GM21825 (cell line): ENCODE results near the gene LPCAT4.

Source experiments
- ATAC-seq: cut with Tn5 transposase; IDR thresholded peaks from one replicate; pipeline ENCODE4 v1.9.1; 2021; ENCODE audit warnings: mild to moderate bottlenecking, moderate library complexity; ENCODE audit not compliant: unreplicated experiment

LPCAT4 gene

GRCh38 chr15:34337557-34338306 is 29.3 kb downstream of the LPCAT4 start, which contains the start of gene SLC12A6:
TSS of gene SLC12A6 (minus strand) at chr15:34337781. CDS start at chr15:34336680, 1,101 bp downstream.
- peak; percentile 72 for ATAC-seq

- ATAC-seq: peak; percentile 7
These were observed 29.9 kb downstream of the LPCAT4 start for GRCh38 chr15:34336991-34337556.

GRCh38 chr15:34336231-34336990 is 30.6 kb downstream of the LPCAT4 start:
- ATAC-seq: no peak

GRCh38 chr15:34335176-34336032 is 31.6 kb downstream of the LPCAT4 start:
- ATAC-seq: no peak

- no peak for ATAC-seq
These were observed 32.3 kb downstream of the LPCAT4 start for GRCh38 chr15:34334672-34335071.

- no peak for ATAC-seq
These were observed 34.4 kb downstream of the LPCAT4 start for GRCh38 chr15:34332553-34333120.

GRCh38 chr15:34331809-34332208 is 35.2 kb downstream of the LPCAT4 start:
- ATAC-seq: no peak

- ATAC-seq: no peak
These were observed 36.7 kb downstream of the LPCAT4 start for GRCh38 chr15:34330279-34330678.

- no peak for ATAC-seq
These were observed 38.0 kb downstream of the LPCAT4 start for GRCh38 chr15:34329006-34329405.

- ATAC-seq: no peak
These were observed 39.1 kb downstream of the LPCAT4 start for GRCh38 chr15:34327906-34328305.

- ATAC-seq: no peak
These were observed 41.6 kb downstream of the LPCAT4 start for GRCh38 chr15:34325368-34325767.

- no peak for ATAC-seq
These were observed 42.1 kb downstream of the LPCAT4 start for GRCh38 chr15:34324933-34325332.

- ATAC-seq: no peak
These were observed 43.8 kb downstream of the LPCAT4 start for GRCh38 chr15:34323217-34323616.

- ATAC-seq: peak; percentile 66
These were observed 48.5 kb downstream of the LPCAT4 start for GRCh38 chr15:34318277-34319079.

- ATAC-seq: no peak
These were observed 52.2 kb downstream of the LPCAT4 start for GRCh38 chr15:34314491-34315490.

GRCh38 chr15:34311563-34311962 is 55.4 kb downstream of the LPCAT4 start:
- no peak for ATAC-seq
